KMS-11 (cell line): ENCODE data around the gene FA2H.
"Not testable (repeated sequence)": the region's sequence is repeated elsewhere in the genome, so short reads cannot be mapped to it uniquely, and the experiment has no call there.

Source experiments
- H2AFZ ChIP-seq: fragments of 200-600 bp; sonication (generic); 2 replicates; pipeline ENCODE4 v1.6.1; 2016; ENCODE audit warnings: antibody characterized with exemption, mixed run types, low read depth
- H3K27ac ChIP-seq: fragments of 200-600 bp; sonication (generic); 2 replicates; pipeline ENCODE4 v1.6.1; 2016; ENCODE audit warnings: mild to moderate bottlenecking, mixed run types
- H3K27me3 ChIP-seq: fragments of 200-600 bp; sonication (generic); 2 replicates; pipeline ENCODE4 v1.6.1; 2017; ENCODE audit warnings: mild to moderate bottlenecking, low read depth, mixed run types, moderate library complexity; ENCODE audit not compliant: insufficient read depth
- H3K36me3 ChIP-seq: fragments of 200-600 bp; sonication (generic); 2 replicates; pipeline ENCODE4 v1.6.1; 2017; ENCODE audit warnings: mild to moderate bottlenecking, mixed run types; ENCODE audit not compliant: insufficient read depth
- H3K4me1 ChIP-seq: fragments of 200-600 bp; sonication (generic); 2 replicates; pipeline ENCODE4 v1.6.1; 2016; ENCODE audit warnings: mild to moderate bottlenecking, low read depth, mixed run types; ENCODE audit not compliant: poor library complexity, severe bottlenecking
- H3K4me2 ChIP-seq: fragments of 200-600 bp; sonication (generic); 2 replicates; pipeline ENCODE4 v1.7.0; 2016; ENCODE audit warnings: mild to moderate bottlenecking, mixed run types
- H3K4me3 ChIP-seq: fragments of 200-600 bp; sonication (generic); IDR thresholded peaks from 2 replicates; pipeline ENCODE4 v1.6.1; 2017; ENCODE audit warnings: low read depth, low read length, mixed read lengths; ENCODE audit not compliant: insufficient read depth
- H3K79me2 ChIP-seq: fragments of 200-600 bp; sonication (generic); 2 replicates; pipeline ENCODE4 v1.6.1; 2016; ENCODE audit warnings: low read depth, mixed run types; ENCODE audit not compliant: insufficient read depth
- H3K9ac ChIP-seq: fragments of 200-600 bp; sonication (generic); 2 replicates; pipeline ENCODE4 v1.6.1; 2016; ENCODE audit warnings: mild to moderate bottlenecking, mixed run types
- H4K20me1 ChIP-seq: fragments of 200-600 bp; sonication (generic); 2 replicates; pipeline ENCODE4 v1.6.1; 2016; ENCODE audit warnings: mild to moderate bottlenecking, mixed run types; ENCODE audit not compliant: insufficient read depth
- CTCF ChIP-seq: fragments of 200-600 bp; sonication (generic); conservative IDR thresholded peaks from 2 replicates; pipeline ENCODE4 v1.6.1; 2017; ENCODE audit warnings: low read depth, mild to moderate bottlenecking, antibody characterized with exemption, low read length, moderate library complexity, mixed read lengths

Gene FA2H

GRCh38 chr16:74794668-74795067, 20.0 kb upstream of the FA2H start:
- no peak overlapping the region for H3K27ac ChIP-seq
- H2AFZ ChIP-seq, result no peak overlapping the region
- no peaks in the 10 kb centered on the region for H3K4me1 ChIP-seq
- H3K36me3 ChIP-seq, result no peaks in the 10 kb centered on the region
- H3K4me2 ChIP-seq, result no peak overlapping the region
- no peaks in the 10 kb centered on the region for H3K79me2 ChIP-seq
- no peaks in the 10 kb centered on the region for H4K20me1 ChIP-seq
- TF ChIP-seq CTCF, result no peak
- H3K27me3 ChIP-seq, result no peaks in the 10 kb centered on the region
- no peak overlapping the region for H3K4me3 ChIP-seq
- no peak overlapping the region for H3K9ac ChIP-seq

GRCh38 chr16:74793571-74793970, 19.0 kb upstream of the FA2H start:
- H3K27me3 ChIP-seq, result no peaks in the 10 kb centered on the region
- no peak overlapping the region for H2AFZ ChIP-seq
- H3K4me2 ChIP-seq, result no peak overlapping the region
- H3K4me3 ChIP-seq, result no peak overlapping the region
- TF ChIP-seq CTCF, result no peak
- no peaks in the 10 kb centered on the region for H3K79me2 ChIP-seq
- H3K27ac ChIP-seq, result no peak overlapping the region
- no peaks in the 10 kb centered on the region for H3K4me1 ChIP-seq
- no peaks in the 10 kb centered on the region for H4K20me1 ChIP-seq
- H3K36me3 ChIP-seq, result no peaks in the 10 kb centered on the region
- H3K9ac ChIP-seq, result no peak overlapping the region

GRCh38 chr16:74792225-74792624, 17.6 kb upstream of the FA2H start:
- Histone ChIP-seq H3K4me1 (no peaks in the 10 kb centered on the region), H3K36me3 (no peaks in the 10 kb centered on the region), H3K27me3 (no peaks in the 10 kb centered on the region), H4K20me1 (no peaks in the 10 kb centered on the region), H3K4me3 (no peak overlapping the region), H3K4me2 (no peak overlapping the region), H2AFZ (no peak overlapping the region), H3K9ac (no peak overlapping the region), H3K79me2 (no peaks in the 10 kb centered on the region), H3K27ac (no peak overlapping the region)
- TF ChIP-seq CTCF, result no peak

GRCh38 chr16:74791749-74792148, 17.1 kb upstream of the FA2H start:
- H3K27me3 ChIP-seq, H4K20me1 ChIP-seq, H3K9ac ChIP-seq, H3K4me3 ChIP-seq, H3K4me2 ChIP-seq, H3K4me1 ChIP-seq, H2AFZ ChIP-seq, H3K27ac ChIP-seq, H3K79me2 ChIP-seq, H3K36me3 ChIP-seq: not testable (repeated sequence)

GRCh38 chr16:74788108-74788507, 13.5 kb upstream of the FA2H start:
- no peak overlapping the region for H2AFZ ChIP-seq
- no peaks in the 10 kb centered on the region for H3K36me3 ChIP-seq
- no peak overlapping the region for H3K4me2 ChIP-seq
- H3K79me2 ChIP-seq, result no peaks in the 10 kb centered on the region
- no peak overlapping the region for H3K27ac ChIP-seq
- no peaks in the 10 kb centered on the region for H3K4me1 ChIP-seq
- H3K27me3 ChIP-seq, result no peaks in the 10 kb centered on the region
- H4K20me1 ChIP-seq, result no peaks in the 10 kb centered on the region
- no peak overlapping the region for H3K9ac ChIP-seq
- no peak overlapping the region for H3K4me3 ChIP-seq
- no peak for TF ChIP-seq CTCF
